HG02623 (cell line): ENCODE data around the gene PWWP2A.
"Not testable (repeated sequence)": the region's sequence is repeated elsewhere in the genome, so short reads cannot be mapped to it uniquely, and the experiment has no call there.

Experiments used
- ATAC-seq: cut with Tn5 transposase; IDR thresholded peaks from one replicate; pipeline ENCODE4 v1.9.1; 2021; ENCODE audit warnings: moderate library complexity; ENCODE audit not compliant: unreplicated experiment

Gene PWWP2A

GRCh38 chr5:160079753-160080152 lies 39.5 kb downstream of the PWWP2A start:
- no peak for ATAC-seq

DNA sequence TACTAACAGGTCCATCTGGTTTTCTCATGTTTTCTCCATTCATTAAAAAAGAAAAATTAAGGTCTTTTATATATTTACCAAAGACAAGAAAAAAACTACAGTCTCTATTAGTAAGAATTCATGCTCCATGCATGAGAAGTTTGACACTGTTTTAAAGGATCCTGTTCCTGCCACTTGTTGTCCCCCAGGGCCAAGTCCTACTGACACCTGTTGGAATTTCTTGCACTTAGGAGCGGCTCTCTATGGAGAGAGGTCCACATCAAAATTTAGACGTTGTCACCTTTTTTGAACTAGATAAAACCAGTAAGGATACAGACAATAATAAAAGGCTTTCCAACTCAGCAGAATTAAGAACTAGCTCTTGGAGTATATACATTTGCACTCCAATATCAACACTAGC lies 42.3 kb downstream of the PWWP2A start:
- ATAC-seq, result no peak

DNA sequence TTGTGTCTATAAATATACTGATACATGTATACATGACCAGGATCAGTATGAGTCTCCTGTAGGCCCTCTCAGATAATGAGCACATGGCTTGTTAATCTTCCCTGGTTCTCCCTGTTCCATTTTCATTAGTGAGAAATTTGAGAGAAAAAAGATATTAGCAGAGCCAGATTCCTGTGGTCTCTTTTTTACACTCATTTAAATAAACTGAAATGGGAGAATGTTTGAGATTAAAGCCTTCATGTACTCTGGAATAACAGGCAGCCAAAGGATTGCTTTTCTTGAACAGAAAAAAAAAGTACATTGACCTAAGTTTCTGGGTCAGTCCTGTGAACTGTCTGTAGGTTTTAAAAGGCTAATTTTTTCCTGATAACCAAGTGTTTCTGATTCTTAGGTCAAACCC lies 44.2 kb downstream of the PWWP2A start:
- ATAC-seq, result no peak

DNA sequence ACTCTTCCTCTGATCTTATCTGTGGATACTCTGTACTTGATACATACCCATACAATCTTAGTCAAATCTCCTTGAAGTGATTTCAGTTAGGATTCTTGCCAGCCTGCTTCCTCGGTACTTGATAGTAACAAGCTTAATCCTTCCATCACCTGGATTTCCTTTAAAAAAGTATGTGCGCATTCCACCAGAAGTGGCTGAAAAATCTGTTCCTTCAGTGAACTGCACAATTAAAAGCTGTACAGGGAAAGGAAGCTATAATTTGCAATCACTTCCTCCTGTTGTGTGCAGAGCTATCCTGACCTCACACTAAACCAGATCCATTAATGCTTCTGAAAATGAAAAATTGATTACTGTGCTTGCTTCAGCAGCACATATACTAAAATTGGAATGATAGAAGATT lies 47.3 kb downstream of the PWWP2A start:
- ATAC-seq, result no peak

DNA sequence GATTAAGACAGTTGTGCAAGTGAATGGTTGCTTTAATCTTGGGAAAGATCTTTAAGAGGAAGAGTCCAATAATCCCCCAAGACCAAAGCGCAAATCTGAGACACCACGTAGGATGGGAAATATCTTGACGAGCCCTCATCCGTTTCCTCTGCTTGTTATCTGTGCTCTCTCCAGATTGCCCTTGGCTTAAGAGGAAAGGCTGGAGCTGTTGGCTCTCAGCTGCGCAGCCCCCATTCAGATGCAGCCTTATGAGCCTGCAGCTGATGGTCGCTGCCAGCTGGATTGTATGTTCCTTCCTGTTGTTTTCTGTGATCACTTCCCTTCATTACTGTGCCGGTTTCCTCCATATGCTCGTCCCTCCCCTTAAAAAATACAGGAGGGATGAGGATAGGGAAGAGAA lies 47.7 kb downstream of the PWWP2A start:
- ATAC-seq, result no peak

- not testable (repeated sequence) for ATAC-seq
Measured at GRCh38 chr5:160069120-160069519, 50.1 kb downstream of the PWWP2A start.

DNA sequence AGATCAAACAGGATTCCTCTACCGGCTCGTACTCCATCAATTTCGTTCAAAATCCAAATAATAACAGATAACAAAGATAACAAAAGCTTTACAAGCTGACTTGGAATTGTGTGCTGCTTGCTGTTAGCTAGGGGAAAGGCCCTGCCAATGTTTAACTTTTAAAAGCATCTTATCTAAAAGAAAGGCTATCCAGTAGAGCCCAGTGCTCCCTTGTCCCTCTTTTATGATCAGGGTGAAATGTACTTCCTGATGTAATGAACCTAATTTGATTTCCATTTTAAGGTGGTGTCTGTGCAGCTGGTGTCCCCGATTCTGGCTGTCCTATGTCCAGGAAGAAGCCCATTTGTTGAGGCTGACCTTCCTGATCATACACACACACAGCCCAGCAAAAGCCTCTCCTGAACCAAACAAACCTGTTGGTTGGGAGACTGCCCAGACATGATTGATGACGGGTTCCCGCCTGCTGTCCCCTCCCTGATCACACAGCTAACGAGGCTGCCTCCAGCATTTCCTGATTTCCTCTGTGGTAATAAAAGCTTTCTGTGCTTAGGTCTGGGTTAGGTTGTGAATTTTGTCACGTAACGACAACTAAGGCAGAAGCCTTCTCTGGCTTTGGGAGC lies 54.1 kb downstream of the PWWP2A start:
- ATAC-seq, result no peak

- no peak for ATAC-seq
Measured at GRCh38 chr5:160064417-160064810, 54.8 kb downstream of the PWWP2A start.

- ATAC-seq, result no peak
Measured at GRCh38 chr5:160061770-160062169, 57.5 kb downstream of the PWWP2A start.

DNA sequence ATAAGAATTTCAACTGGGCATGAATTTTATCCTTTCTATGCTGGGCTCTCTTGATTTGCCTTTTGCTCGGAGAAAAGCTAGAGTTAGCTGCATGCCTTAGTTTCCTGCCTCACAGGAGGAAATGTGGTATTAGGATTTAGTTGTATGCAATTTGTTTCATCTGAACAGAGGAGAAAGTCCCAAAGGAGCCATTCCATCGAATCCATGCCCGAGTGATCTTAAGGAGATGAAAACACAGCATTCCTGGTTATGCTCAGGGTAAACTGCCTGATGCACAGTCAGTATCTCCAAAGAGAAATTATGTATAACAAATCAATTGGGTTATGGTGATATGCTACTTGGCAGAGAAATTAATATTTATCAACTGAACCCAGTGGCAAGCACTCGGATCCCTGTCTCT lies 59.2 kb downstream of the PWWP2A start:
- ATAC-seq, result no peak

DNA sequence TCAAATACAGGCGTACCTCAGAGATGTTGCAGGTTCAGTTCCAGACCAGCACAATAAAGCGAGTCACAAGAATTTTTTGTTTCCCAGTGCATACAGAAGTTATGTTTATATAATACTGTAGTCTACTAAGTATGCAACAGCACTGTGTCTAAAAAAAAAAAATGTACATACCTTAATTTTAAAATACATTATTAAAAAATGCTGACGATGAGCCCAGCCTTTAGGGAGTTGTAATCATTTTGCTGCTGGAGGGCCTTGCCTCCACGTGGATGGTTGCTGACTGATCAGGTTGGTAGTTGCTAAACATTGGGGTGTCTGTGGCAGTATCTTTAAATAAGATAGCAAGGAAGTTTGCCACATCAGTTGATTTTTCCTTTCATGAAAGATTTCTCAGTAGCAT lies 62.0 kb downstream of the PWWP2A start:
- ATAC-seq, result no peak

DNA sequence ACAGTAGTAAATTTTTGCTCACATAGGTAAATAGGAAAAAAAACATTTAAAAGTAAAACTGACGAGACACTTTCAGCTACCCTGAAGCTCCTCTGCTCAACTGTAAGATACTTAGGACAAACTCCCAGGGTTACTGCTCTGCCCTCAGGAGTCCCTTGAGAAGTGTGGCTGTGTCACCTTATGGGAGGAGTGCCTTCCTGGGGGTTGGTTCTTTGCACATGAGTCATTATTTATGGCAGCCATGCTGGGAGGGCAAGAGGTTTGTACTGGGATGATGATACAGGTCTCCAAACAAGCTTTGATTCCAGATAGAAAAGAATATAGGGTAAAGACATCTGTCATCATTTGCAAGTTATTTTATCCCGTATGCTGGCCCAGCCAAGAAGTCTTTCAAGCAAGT lies 64.4 kb downstream of the PWWP2A start:
- no peak for ATAC-seq

GRCh38 chr5:160054047-160054446 lies 65.2 kb downstream of the PWWP2A start:
- no peak for ATAC-seq

- ATAC-seq, result no peak
Measured at GRCh38 chr5:160049099-160049498, 70.2 kb downstream of the PWWP2A start.

DNA sequence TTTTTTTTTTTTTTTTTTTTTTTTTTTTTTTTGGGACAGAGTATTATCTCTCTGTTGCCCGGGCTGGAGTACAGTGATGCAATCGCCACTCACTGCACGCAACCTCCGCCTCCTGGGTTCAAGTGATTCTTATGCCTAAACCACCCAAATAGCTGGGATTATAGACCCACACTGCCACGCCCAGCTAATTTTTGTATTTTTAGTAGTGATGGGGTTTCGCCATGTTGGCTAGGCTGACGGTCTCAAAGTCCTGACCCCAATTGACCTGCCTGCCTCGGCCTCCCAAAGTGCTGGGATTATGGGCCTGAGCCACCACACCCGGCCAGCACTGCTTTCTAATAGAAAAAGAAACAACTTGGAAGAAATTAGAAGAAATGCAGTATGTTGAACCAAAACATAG lies 71.1 kb downstream of the PWWP2A start:
- no peak for ATAC-seq

DNA sequence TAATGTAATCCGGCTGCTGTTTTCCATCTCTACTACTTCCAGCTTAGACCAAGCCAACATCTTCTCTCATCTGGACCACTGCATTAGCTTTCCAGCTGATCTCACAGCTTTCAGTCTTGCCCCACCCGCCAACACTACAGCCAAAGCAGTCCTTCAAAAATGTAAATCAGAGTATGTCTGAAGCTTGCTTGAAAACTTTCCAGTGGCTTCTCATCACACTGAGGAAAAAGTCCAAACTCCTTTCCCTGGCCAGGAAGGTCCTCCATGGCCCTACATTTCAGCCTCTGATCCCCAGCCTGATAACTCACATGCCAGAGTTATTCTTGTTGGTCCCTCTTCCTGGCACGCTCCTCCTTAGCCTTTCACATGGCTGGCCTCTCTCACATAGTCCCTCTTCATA lies 71.8 kb downstream of the PWWP2A start:
- ATAC-seq, result no peak

DNA sequence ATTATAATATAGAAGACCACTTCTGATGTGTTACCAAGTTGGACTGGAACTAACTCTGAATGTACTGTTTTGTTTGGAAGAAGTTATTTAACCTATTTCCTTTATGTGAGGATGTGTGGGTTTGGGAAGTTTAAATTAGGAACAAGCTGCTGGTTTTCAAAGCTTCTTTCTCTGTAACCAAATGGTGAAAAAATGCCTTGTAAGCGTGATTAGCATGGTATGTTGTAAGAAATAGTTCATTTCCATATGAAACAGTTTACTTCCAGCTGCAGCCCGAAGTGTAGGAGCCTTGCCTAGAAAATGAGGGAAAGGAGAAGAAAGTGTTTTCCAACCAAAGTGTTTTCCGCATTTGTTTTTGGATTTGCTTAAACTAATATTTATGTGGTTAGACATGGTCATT lies 74.3 kb downstream of the PWWP2A start:
- no peak for ATAC-seq

- ATAC-seq, result no peak
Measured at GRCh38 chr5:160044391-160044804, 74.9 kb downstream of the PWWP2A start.

- ATAC-seq, result no peak
Measured at GRCh38 chr5:160042671-160043070, 76.6 kb downstream of the PWWP2A start.
